Suppressor macrophage treated with lipopolysaccharide for 4 hours (primary cell): Measurements from ENCODE around the gene MUCL3.
A peak's percentile ranks its signal among the peaks of the same experiment; 100 is the strongest.

Experiments used
- DNase-seq: peaks from one replicate; pipeline ENCODE4 v3.0.0-alpha.2; 2020

Gene MUCL3

DNA sequence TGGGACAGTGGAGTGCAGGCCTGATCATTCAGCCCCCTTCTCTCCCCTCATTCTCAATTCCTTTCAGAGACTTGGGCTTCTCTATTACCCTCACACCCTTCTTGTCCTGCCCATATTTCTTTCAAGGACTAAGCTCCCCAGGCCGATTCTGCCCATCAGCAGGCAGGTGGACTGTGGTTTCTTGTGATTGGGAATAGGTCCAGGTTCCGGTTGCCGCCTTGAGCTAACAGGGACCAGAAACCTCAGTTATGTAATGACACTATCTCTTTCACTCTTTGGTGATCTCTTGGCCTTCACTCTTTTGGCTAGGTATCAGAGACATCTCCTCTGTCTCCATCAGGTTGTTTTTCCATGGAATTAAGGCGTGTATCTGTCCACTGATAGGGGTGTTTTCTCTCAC is 6.5 kb downstream of the MUCL3 start:
- no peak for DNase-seq

DNA sequence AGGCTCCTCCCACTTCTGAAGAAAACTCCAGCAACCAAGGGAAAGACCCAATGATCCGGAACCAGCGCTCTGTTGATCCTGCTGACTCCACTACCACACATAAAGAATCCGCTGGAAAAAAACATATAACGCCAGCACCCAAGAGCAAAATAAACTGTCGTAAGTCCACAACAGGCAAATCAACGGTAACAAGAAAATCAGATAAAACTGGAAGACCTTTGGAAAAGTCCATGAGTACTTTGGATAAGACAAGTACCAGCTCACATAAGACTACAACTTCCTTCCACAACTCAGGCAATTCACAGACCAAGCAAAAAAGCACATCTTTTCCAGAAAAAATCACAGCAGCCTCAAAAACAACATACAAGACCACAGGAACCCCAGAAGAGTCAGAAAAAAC is 8.0 kb downstream of the MUCL3 start:
- no peak for DNase-seq

DNA sequence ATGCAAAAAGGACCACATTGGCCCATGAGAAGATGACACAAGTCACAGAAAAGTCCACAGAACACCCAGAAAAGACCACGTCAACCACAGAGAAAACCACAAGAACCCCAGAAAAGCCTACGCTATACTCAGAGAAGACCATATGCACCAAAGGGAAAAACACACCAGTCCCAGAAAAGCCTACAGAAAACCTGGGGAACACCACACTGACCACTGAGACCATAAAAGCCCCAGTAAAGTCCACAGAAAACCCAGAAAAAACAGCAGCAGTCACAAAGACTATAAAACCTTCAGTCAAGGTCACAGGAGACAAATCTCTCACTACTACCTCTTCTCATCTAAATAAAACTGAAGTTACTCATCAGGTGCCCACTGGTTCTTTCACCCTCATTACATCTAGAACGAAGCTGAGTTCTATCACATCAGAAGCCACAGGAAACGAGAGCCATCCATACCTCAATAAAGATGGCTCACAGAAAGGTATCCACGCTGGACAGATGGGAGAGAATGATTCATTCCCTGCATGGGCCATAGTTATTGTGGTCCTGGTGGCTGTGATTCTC is 11.2 kb downstream of the MUCL3 start:
- DNase-seq, result no peak

DNA sequence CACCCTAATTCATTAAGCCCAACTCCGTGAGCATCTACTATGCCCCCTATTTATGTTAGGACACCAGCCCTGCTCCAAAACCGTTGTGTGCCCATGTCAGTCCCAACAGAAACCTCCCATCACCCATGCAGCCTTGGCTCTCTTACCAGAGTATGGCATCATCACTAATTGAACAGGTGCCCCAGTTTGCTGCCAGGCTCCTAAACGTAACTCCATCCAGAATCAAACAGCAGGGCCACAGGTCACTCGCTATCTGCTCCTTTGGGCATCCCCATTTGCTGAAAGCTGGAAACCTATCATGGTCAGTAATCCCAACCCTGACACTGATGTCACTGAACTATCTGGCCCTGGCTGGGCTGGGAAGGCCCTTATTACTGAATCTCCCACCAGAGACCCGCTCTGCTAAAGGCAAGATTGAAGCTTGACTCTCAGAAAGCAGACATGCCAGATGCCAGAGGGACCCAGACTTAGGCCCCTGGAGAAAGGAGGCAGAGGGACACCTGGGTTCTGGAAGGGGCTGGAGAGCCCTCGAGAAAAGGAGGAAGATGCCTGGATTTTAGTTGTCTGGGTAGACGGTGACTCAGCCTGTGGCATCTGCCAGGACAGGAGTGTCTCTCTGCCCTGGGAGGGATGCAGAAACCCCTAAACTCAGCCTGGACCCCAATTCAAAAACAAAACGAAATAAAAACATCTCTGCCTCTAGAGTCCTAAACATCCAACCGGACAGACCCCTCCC is 14.0 kb downstream of the MUCL3 start:
- no peak for DNase-seq

DNA sequence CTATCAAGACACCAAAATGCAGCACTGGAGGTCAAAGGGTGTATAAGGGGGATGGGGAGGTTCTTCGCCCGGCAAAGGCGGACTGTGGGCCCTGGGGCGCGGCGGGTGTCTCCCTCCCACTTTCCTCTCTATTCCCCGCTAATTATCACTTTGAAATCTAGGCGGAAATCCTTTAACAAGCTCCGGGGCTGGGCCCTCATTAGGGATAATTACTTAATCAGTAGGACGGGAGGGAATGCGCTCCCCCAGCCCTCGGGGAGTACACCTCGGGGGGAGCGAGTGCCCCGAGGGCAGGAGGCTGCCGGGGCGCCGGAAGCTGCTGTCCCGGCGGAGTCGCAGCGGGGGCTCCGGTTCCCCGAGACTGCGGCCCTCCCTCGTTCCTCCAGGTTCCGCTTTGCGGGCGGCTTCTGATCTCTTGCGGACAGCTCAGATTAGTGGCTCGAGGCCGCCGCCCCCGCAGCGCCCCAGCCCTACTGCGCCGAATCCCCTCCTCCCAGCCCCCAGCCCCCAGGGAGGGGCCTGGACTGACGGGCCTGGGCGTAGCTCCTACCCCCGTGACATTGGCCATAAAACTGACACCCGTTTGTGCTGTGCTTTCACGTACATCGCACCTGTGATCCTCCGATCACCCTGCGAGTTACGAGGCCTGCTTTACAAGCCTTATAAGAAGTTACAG is 14.7 kb downstream of the MUCL3 start:
- peak; percentile 65 for DNase-seq

DNA sequence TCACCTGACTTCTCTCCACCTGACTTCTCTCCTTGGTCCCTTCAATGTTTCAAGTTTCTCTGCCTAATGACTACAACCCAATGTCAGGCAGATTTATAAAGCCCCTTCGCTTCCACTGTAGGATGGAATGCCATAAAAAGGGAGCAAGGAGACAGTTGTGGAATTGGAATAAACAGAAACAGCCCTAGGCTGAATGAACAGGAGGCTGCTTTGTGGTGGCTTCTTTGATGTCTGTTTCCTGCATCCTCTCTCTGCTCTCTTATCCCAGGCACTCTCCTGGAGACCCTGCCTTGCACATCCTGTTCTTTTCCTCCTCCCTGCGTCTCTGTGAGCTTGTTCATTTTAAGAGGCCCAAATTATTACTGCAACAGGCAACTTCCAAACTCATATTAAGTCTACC is 16.9 kb downstream of the MUCL3 start:
- no peak for DNase-seq

DNA sequence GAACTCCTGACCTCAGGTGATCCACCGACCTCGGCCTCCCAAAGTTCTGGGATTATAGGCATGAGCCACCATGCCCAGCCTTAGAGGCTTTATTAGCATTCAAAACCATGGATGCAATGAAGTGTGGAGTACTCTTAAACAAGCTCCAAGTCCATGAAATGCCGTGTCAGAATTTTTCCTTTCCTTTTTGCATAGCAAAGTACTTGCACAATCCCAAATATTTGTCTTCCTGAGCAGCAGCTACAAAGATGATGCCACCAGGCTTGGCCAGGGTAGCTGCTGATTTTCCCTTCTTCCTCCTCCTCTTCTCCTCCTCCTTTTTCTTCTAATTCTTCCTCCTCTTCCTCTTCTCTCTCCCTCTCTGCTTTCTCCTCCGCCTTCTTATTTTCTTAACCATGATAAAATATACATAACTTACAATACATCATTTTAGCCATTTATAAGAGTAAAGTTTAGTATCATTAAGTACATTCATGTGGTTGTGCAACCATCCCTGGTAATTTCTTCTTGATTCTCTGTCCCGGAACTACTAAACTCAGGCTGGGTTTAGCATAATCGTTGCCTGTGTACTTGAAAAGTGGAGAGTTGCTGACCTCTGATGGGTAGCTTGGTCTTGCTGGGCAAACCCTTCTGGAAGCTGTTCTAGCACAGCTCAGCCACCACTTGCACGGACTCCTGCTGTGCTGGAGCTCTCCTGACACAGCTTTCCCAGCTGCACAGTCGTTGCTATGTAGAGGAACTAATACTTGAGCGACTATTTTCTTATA is 20.3 kb downstream of the MUCL3 start:
- DNase-seq, result no peak

DNA sequence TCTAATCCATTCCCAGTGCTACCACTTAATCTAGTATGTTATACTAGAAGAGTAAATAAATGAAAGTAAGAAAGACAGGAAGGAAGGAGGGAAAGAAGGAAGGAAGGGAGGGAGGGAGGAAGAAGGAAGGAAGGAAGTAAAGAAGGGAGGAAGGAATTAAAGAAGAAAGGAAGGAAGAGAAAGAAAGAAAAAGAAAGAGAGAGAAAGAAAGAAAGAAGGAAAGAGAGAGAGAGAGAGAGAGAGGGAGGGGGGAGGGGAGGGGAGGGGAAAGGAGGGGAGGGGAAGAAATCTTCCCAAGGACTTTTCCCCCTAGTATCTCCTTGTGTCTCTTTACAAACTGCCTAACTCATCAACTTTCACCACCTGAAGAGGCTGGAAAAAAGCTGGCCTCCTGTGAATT is 21.9 kb downstream of the MUCL3 start:
- DNase-seq, result no peak

DNA sequence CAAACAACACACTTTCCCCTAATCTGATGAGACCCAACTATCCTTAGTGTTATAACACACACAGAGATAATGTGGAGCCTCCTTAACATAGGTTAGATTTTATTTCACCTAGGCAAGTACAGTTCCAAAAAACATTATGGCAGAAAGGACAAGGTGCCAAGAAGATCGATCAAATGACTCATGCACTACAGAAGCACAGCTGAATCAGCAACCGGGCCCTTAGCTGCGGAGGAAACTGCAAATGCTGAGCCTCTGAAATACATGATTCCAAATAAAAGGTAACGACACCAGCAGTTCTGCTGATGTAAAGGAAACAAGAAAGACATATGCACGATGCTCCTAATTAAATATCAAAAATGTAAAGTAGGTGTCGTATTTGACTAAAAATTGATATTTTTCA is 22.9 kb downstream of the MUCL3 start:
- DNase-seq, result no peak

DNA sequence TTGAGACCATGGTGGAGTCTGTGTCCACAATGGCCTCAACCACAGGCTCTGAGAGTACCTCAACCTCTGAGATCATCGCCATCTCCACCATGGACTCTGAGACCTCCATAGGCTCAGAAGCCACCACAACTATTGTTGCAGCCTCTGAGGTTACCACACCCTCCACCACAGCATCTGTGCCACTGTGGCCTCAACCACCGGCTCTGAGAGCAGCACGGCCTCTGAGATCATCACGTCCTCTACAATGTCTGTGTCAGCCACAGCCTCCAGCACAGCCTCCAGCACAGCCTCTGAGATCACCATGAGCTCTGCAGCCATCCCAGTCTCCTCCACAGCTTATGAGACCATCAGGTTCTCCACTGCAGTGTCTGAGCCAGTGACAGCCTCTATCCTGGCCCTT is 23.3 kb downstream of the MUCL3 start:
- DNase-seq, result no peak

DNA sequence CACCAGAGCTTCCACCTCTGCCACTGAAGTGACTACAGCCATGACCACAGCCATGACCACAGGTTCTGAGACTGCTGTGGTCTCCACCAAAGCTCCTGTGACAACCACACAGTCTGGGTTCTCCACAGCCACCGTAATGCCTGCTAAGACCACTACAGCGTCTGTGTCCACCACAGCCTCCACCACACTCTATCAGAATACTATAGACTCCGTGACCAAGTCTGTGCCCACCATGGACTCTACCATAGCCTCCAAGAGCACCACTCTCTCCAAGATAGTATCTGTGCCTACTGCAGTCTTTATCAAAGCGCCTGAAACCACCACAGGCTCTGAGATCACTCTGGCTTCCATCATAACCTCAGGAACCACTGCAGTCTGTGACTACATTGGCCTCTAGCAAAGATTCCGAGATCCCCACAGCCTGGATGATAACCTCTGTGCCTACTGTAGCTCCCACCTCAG is 24.4 kb downstream of the MUCL3 start:
- DNase-seq, result no peak

DNA sequence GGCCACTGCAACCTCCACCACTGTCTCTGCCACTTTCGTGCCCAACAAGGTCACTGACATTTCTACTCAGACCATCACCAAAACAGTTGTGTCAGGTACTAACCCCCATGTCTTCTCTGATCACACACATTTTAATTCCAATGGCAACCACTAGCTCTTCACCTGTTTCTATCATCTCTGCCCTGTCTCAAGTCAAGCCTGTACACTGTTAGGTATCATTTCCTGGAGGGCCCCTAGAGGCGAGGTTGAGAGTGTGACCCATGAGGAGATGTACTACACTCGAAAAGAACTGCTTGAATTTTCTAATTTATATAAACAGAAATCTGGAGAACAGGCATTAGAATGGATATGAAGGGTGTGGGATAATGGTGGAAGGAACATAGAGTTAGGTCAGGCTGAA is 25.4 kb downstream of the MUCL3 start:
- DNase-seq, result no peak

DNA sequence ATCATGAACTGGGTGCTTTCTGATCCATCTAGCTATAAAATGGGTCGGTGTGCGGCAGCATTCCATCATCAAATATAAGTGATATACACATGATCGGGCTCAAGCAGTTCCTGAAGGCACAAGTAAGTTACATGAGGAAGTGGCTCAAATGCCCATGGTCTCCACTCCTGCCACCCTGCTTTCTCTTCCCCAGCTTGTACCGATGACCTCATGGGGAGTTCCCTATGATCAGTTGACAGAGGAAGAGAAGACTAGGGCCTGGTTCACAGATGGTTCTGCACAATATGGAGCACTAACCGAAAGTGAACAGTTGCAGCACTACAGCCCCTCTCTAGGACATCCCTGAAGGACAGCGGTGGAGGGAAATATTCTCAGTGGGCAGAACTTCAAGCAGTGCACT is 28.4 kb downstream of the MUCL3 start:
- DNase-seq, result peak; percentile 87

DNA sequence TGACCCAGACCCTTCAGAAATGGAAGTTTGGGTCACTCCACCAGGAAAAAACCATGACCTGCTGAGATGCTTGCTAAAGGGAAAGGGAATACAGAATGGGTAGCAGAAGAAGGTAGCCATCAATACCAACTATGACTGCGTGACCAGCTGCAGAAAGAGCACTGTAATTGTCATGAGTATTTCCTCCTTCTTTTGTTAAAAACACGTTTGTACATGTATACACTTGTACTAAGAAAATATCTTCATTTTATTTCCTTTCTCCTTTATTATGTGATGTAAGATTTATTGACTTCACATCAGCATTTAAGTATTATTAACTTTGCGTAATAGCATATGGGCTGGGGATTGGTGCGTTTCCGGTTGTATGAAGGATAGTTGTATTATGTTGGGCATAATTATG is 30.2 kb downstream of the MUCL3 start:
- no peak for DNase-seq

DNA sequence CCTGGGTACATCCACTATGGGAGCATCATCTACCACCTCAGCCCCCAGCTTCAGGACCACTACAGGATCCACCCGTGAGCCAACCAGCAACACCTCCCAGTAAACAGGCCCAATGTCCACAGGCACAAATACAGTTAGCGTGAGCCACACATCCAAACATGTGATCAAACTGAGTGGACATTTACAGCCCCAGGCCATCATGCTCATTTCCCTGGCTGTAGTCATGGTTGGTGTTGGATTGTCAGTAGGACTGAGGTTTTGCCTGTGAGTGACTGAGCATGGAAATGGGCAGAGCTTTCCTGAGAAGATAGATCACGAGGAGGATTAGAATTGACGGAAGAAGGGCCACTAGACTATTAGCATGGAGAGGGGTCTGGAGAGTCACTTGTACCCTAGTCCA is 32.0 kb downstream of the MUCL3 start:
- DNase-seq, result no peak

DNA sequence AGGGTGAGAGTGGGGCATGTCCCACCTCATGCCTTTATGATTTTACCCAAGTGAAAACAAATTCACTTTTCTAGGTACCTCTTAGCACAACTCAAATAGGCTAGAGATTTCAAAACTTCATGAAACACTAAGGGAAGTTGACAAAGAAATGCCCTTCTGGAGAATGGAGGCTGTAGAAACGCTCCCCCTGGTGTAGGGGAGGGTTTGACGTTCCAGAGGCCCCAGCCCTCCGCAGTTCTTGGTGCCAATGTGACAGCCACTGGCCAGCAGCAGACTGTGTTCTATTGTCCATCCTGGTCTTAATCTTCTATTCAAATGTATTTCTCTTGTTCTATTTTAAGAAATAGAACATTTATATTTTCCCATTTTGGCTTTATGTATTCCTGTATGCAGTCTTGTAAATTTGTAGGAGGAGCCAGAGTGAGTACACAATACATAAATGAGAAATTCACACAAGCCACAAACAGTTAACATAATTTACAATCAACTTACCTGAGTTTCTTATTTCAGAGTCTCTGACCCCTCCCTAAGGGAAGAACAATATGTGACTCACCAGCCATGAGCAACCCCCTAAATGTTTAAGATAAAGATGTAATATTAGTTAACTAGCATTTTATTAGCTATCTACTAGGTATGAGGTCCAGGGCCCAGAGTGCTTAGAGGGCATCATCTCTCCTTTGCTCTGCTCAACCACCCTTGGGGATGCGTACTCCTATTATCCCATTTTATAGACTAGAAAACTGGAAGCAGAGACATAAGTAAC is 33.9 kb downstream of the MUCL3 start:
- no peak for DNase-seq

DNA sequence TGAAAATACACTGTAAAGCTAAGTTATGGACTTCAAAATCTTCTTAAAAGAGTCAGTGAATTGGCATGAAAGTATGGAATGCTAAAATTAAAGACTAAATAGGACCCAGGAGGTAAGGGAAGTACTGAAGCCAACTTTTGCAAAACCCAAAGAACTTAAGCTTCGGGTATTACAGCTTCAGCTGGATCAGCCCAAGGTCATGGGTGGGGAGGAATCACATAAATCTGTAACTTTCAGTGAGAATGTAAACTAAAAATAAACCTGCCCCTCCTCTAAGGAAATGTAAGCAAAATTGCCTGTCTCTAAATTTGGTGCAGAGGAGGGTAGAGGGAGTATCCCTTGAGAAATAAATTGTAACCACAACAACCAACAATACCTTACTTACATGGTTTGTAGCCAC is 38.4 kb downstream of the MUCL3 start:
- no peak for DNase-seq

DNA sequence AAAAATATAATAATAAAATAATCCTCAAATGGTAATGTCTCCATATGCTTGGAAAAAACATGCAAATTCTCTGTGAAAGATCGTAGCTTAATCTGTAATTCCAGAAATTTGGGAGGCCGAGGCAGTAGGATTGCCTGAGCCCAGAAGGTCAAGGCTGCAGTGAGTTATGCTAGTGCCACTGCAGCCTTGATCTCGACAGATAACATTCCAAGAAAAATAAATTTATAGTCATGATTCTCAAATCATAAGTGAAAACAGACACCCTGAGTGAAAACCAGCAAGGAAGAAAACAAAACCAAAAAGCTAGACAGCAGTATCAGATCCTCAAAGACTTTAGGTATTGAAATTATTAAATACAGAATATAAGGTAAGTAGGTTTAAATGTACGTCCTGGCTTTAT is 38.9 kb downstream of the MUCL3 start:
- DNase-seq, result no peak

DNA sequence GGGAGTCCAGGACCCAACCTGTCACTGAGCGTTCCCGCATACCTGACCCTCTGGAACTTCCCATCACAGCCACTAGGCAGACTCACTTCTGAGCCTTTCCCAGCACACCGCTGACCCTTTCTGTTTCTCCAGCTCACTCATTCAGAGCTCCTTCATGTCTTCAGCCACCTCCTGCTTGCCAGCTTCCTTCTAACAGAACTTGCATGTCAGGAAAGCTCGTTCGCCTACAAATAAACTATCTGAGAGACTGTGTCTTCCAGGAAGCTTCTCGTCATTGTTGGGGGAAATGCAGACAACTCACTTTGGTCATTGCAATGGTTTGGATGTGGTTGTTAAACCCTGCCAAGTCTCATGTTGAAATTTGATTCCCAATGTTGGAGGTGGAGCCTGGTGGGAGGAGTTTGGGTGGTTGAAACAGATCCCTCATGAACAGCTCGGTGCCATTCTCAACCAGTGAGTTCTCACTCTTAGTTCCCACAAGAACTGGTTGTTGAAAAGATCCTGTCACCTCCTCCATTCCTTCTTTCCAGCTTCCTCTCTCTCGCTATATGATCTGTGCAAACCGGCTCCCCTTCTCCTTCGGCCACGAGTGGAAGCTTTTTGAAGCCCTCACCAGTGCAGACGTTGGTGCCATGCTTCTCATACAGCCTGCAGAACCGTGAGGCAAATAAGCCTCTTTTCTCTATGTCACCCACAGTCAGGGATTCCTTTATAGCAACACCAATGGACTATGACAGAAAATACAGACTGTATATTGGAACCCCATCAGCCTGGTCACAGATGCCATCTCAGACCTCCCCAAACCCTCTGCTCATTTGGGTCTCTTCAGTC is 41.4 kb downstream of the MUCL3 start:
- DNase-seq, result no peak

DNA sequence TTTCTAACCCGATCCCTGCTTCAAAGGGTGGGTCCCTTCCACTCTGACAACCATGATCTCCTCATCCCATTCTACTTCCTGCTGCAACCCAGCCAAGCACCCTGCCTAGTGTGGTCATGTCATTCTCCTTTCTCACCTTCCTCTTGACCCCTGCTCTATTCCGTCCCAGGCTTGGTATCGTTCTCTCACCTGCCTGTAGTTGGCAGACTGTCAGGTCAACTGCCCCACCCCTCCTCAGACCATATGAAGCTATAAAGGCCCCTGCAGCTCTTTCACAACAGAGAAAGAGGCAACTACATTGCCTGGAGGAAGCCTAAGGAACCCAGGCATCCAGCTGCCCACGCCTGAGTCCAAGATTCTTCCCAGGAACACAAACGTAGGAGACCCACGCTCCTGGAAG is 42.7 kb downstream of the MUCL3 start, which contains the start of gene MUC21:
Gene MUC21 (plus strand): TSS at position 280 of the 400 bp plus-strand sequence. CDS start 241 bp downstream, outside the sequence.
- no peak for DNase-seq

DNA sequence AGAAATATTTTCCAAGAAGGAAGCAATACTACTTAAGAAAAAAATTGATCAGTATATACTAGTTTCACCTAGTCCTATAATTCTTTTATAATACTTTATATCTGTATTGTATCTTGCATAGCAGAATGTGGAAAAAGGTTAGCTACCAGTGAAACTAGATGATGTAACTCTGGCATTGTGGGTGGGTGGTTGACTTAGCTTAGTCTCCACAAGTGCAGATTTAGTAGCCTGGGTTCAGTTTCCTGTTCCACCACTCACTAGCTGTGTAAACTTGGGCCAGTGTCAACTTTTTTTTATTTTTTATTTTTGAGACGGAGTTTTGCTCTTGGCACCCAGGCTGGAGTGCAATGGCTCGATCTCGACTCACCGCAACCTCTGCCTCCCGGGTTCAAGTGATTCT is 44.7 kb downstream of the MUCL3 start:
- peak; percentile 56 for DNase-seq

DNA sequence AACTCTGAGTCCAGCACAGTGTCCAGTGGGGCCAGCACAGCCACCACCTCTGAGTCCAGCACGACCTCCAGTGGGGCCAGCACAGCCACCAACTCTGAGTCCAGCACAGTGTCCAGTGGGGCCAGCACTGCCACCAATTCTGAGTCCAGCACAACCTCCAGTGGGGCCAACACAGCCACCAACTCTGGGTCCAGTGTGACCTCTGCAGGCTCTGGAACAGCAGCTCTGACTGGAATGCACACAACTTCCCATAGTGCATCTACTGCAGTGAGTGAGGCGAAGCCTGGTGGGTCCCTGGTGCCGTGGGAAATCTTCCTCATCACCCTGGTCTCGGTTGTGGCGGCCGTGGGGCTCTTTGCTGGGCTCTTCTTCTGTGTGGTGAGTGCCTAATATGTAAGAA is 46.5 kb downstream of the MUCL3 start:
- no peak for DNase-seq
